Activated CD4-positive, alpha-beta T cell treated with anti-CD3 and anti-CD28 coated beads, Interleukin-2, amount 10 ng/mL, durations not matched to agents 7 days and 5 days (primary cell): ENCODE results near the gene TWNK. TPM values are rescaled to one million over a fixed set of nuclear protein-coding genes. Genes with fewer than 3 reads are reported as not detected.

ENCODE experiments used
- CTCF ChIA-PET: fragments of 350-600 bp; sonication (Branson Sonifier 250); formaldehyde crosslinking; loops from one replicate; lab custom pipeline; 2021; ENCODE audit warnings: antibody characterized with exemption; lab: Charles Lee
- POLR2A ChIA-PET: fragments of 350-600 bp; sonication (Branson Sonifier 250); formaldehyde crosslinking; loops from one replicate; lab custom pipeline; 2021; ENCODE audit warnings: antibody characterized with exemption; lab: Charles Lee
- DNase-seq: peaks from one replicate; pipeline ENCODE4 v3.0.0-alpha.2; 2020
- H3K27ac Mint-ChIP-seq: one replicate; pipeline ENCODE4 v1.8.0; 2021; ENCODE audit warnings: mild to moderate bottlenecking, moderate library complexity, mixed read lengths
- H3K27me3 Mint-ChIP-seq: one replicate; pipeline ENCODE4 v1.8.0; 2021; ENCODE audit warnings: mixed read lengths
- H3K36me3 Mint-ChIP-seq: one replicate; pipeline ENCODE4 v1.8.0; 2021; ENCODE audit warnings: low read depth, mixed read lengths
- H3K4me1 Mint-ChIP-seq: one replicate; pipeline ENCODE4 v1.8.0; 2021; ENCODE audit warnings: mixed read lengths
- H3K4me3 Mint-ChIP-seq: one replicate; pipeline ENCODE4 v1.8.0; 2021; ENCODE audit warnings: mild to moderate bottlenecking, moderate library complexity, mixed read lengths
- H3K9me3 Mint-ChIP-seq: one replicate; pipeline ENCODE4 v1.8.0; 2021; ENCODE audit warnings: mixed read lengths
- total RNA-seq, 2 experiments: library from RNA; stranded (reverse); gene quantifications; one replicate each; pipeline ENCODE4 v1.2.3, GENCODE V29; 2021

TWNK gene
- total RNA-seq, result 10 to 100 TPM in 1 of 2 experiments, 1 to 10 TPM in 1; 9.9 to 11.6 TPM

- H3K4me3 Mint-ChIP-seq, result peak within 1 kb of the TSS; percentile 89
- peak; percentile 90 for DNase-seq
- CTCF ChIA-PET, result interaction anchor here (0.6 to 1.3 kb wide), 3 partner anchors 16 to 32 kb away, joined by 3 to 6 read pairs (median 5); no protein-coding TSS in a partner anchor
- H3K9me3 Mint-ChIP-seq, result no peaks in the 10 kb centered on the region
- POLR2A ChIA-PET, result no interaction called here
- no peaks in the 10 kb centered on the region for H3K27me3 Mint-ChIP-seq
- H3K4me1 Mint-ChIP-seq, result peaks cover 42% of the 10 kb centered on the region
- H3K36me3 Mint-ChIP-seq, result peaks cover 22% of the 10 kb centered on the region
- peak within 1 kb of the TSS; percentile 83 for H3K27ac Mint-ChIP-seq
Measured at GRCh38 chr10:100986952-100987684, at the start of gene TWNK, which contains the start of gene MRPL43. Gene TWNK, plus strand, starts transcription at chr10:100987543. Its CDS starts 668 bp downstream, at chr10:100988211. Gene MRPL43, minus strand, starts transcription at chr10:100987497. Its CDS starts 54 bp downstream, at chr10:100987443.

GRCh38 chr10:100939763-100940344 is 47.5 kb upstream of the TWNK start:
- POLR2A ChIA-PET, result no interaction called here
- no peak for DNase-seq
- H3K27me3 Mint-ChIP-seq, result no peaks in the 10 kb centered on the region
- peaks cover 49% of the 10 kb centered on the region for H3K36me3 Mint-ChIP-seq
- peaks cover 16% of the 10 kb centered on the region for H3K4me1 Mint-ChIP-seq
- CTCF ChIA-PET, result interaction anchor here (0.6 to 1.1 kb wide), 2 partner anchors 16 to 17 kb away, joined by 3 to 4 read pairs; no protein-coding TSS in a partner anchor
- H3K4me3 Mint-ChIP-seq, result no peak overlapping the region
- H3K27ac Mint-ChIP-seq, result no peak overlapping the region
- H3K9me3 Mint-ChIP-seq, result no peaks in the 10 kb centered on the region

DNA sequence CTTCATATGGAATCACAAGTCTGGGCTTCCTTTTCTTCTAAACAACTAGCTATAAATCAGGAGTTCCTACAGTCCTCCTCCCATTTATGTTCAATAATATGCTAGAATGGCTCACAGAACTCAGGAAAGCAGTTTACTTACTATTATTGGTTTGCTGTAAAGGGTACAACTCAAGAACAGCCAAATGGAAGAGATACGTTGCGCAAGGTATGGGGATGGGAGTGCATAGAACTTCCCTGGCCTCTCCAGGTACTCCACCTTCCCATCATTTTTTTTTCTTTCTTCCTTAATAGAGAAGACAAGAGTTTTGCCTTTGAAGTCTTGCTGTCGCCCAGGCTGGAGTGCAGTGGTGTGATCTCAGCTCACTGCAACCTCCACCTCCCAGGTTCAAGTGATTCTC is 45.1 kb upstream of the TWNK start:
- POLR2A ChIA-PET, result no interaction called here
- CTCF ChIA-PET, result no interaction called here
- H3K9me3 Mint-ChIP-seq, result no peaks in the 10 kb centered on the region
- no peak overlapping the region for H3K27ac Mint-ChIP-seq
- no peak overlapping the region for H3K4me3 Mint-ChIP-seq
- peaks cover 17% of the 10 kb centered on the region for H3K4me1 Mint-ChIP-seq
- DNase-seq, result no peak
- H3K27me3 Mint-ChIP-seq, result no peaks in the 10 kb centered on the region
- peaks cover 59% of the 10 kb centered on the region for H3K36me3 Mint-ChIP-seq

GRCh38 chr10:100943508-100943907 is 43.8 kb upstream of the TWNK start:
- Mint-ChIP-seq H3K27ac (peak overlapping the region; percentile 84), H3K9me3 (no peaks in the 10 kb centered on the region), H3K4me3 (peak overlapping the region; percentile 54), H3K27me3 (no peaks in the 10 kb centered on the region), H3K4me1 (peaks cover 17% of the 10 kb centered on the region), H3K36me3 (peaks cover 59% of the 10 kb centered on the region)
- ChIA-PET POLR2A (no interaction called here), CTCF (interaction anchor here (1.0 kb wide), 1 partner anchor 380 kb away, joined by 5 read pairs; no protein-coding TSS in a partner anchor)
- no peak for DNase-seq

GRCh38 chr10:100945754-100946153 is 41.6 kb upstream of the TWNK start:
- Mint-ChIP-seq H3K4me1 (peaks cover 20% of the 10 kb centered on the region), H3K4me3 (no peak overlapping the region), H3K9me3 (no peaks in the 10 kb centered on the region), H3K36me3 (peaks cover 56% of the 10 kb centered on the region), H3K27ac (no peak overlapping the region), H3K27me3 (no peaks in the 10 kb centered on the region)
- no peak for DNase-seq
- POLR2A ChIA-PET, result no interaction called here
- CTCF ChIA-PET, result no interaction called here

DNA sequence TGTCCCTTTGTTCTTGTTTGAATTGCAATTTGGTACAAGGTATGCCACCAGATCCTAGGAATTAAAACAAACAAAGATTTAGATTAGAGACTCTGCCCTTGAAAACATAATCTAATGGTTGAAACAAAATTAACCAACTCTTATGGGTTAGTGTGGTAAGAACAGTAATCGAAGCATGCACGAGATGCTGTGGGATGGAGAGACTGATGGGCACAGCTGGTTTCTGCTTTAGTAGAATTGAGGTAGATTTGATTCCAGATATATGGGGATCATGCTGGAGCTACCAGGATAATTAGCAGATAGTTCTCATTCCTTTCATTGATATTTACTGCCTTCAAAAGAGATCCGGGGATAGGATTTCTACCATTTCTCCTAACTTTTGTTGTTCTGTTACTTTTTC is 38.4 kb upstream of the TWNK start:
- no peak overlapping the region for H3K27ac Mint-ChIP-seq
- peaks cover 10% of the 10 kb centered on the region for H3K4me1 Mint-ChIP-seq
- no peaks in the 10 kb centered on the region for H3K27me3 Mint-ChIP-seq
- ChIA-PET POLR2A (no interaction called here), CTCF (interaction anchor here (1.1 to 1.6 kb wide), 2 partner anchors 17 to 49 kb away, joined by 3 to 5 read pairs; no protein-coding TSS in a partner anchor)
- peaks cover 44% of the 10 kb centered on the region for H3K36me3 Mint-ChIP-seq
- no peak overlapping the region for H3K4me3 Mint-ChIP-seq
- DNase-seq, result no peak
- H3K9me3 Mint-ChIP-seq, result no peaks in the 10 kb centered on the region

GRCh38 chr10:100960251-100960650 is 27.1 kb upstream of the TWNK start:
- Mint-ChIP-seq H3K4me1 (peaks cover 11% of the 10 kb centered on the region), H3K36me3 (peaks cover 46% of the 10 kb centered on the region), H3K4me3 (no peak overlapping the region), H3K27me3 (no peaks in the 10 kb centered on the region), H3K9me3 (no peaks in the 10 kb centered on the region), H3K27ac (no peak overlapping the region)
- ChIA-PET CTCF (no interaction called here), POLR2A (no interaction called here)
- DNase-seq, result no peak

- Mint-ChIP-seq H3K4me1 (peaks cover under 1% of the 10 kb centered on the region), H3K9me3 (no peaks in the 10 kb centered on the region), H3K4me3 (no peak overlapping the region), H3K36me3 (peaks cover 43% of the 10 kb centered on the region), H3K27ac (no peak overlapping the region), H3K27me3 (no peaks in the 10 kb centered on the region)
- ChIA-PET POLR2A (no interaction called here), CTCF (no interaction called here)
- no peak for DNase-seq
Measured at GRCh38 chr10:100962351-100963080, 24.8 kb upstream of the TWNK start.

GRCh38 chr10:100963826-100964225 is 23.5 kb upstream of the TWNK start:
- H3K4me1 Mint-ChIP-seq, result peaks cover 7% of the 10 kb centered on the region
- CTCF ChIA-PET, result interaction anchor here (1.2 kb wide), 1 partner anchor 104 kb away, joined by 3 read pairs; no protein-coding TSS in a partner anchor
- no peaks in the 10 kb centered on the region for H3K9me3 Mint-ChIP-seq
- POLR2A ChIA-PET, result no interaction called here
- H3K27me3 Mint-ChIP-seq, result no peaks in the 10 kb centered on the region
- H3K36me3 Mint-ChIP-seq, result peaks cover 38% of the 10 kb centered on the region
- H3K27ac Mint-ChIP-seq, result no peak overlapping the region
- no peak overlapping the region for H3K4me3 Mint-ChIP-seq
- no peak for DNase-seq

- peaks cover 5% of the 10 kb centered on the region for H3K27me3 Mint-ChIP-seq
- H3K9me3 Mint-ChIP-seq, result no peaks in the 10 kb centered on the region
- no peak overlapping the region for H3K4me3 Mint-ChIP-seq
- ChIA-PET POLR2A (interaction anchor here (1.0 kb wide), 1 partner anchor 622 kb away, joined by 5 read pairs; no protein-coding TSS in a partner anchor), CTCF (interaction anchor here (0.6 to 1.5 kb wide), 5 partner anchors 10 to 130 kb away, joined by 3 to 4 read pairs (median 3); no protein-coding TSS in a partner anchor)
- peaks cover 14% of the 10 kb centered on the region for H3K4me1 Mint-ChIP-seq
- DNase-seq, result no peak
- no peak overlapping the region for H3K27ac Mint-ChIP-seq
- H3K36me3 Mint-ChIP-seq, result peaks cover 20% of the 10 kb centered on the region
Measured at GRCh38 chr10:100965820-100966219, 21.5 kb upstream of the TWNK start.

- Mint-ChIP-seq H3K27me3 (peaks cover 5% of the 10 kb centered on the region), H3K4me3 (no peak overlapping the region), H3K9me3 (no peaks in the 10 kb centered on the region), H3K4me1 (peaks cover 14% of the 10 kb centered on the region), H3K27ac (no peak overlapping the region), H3K36me3 (peaks cover 19% of the 10 kb centered on the region)
- POLR2A ChIA-PET, result interaction anchor here (0.6 to 1.0 kb wide), 2 partner anchors 35 to 623 kb away, joined by 4 to 5 read pairs; no protein-coding TSS in a partner anchor
- CTCF ChIA-PET, result interaction anchor here (1.0 to 1.2 kb wide), 4 partner anchors 14 to 47 kb away, joined by 3 read pairs; no protein-coding TSS in a partner anchor
- no peak for DNase-seq
Measured at GRCh38 chr10:100966887-100967286, 20.5 kb upstream of the TWNK start.

- POLR2A ChIA-PET, result no interaction called here
- DNase-seq, result no peak
- Mint-ChIP-seq H3K27ac (no peak overlapping the region), H3K27me3 (peaks cover 5% of the 10 kb centered on the region), H3K9me3 (no peaks in the 10 kb centered on the region), H3K4me1 (peaks cover 14% of the 10 kb centered on the region), H3K4me3 (no peak overlapping the region), H3K36me3 (peaks cover 18% of the 10 kb centered on the region)
- CTCF ChIA-PET, result interaction anchor here (1.0 to 1.2 kb wide), 4 partner anchors 14 to 47 kb away, joined by 3 read pairs; no protein-coding TSS in a partner anchor
Measured at GRCh38 chr10:100967332-100967731, 20.0 kb upstream of the TWNK start.
